Ishikawa (cell line): ENCODE data around the gene MRPS2.

Experiments
- CEBPB ChIP-seq: IDR thresholded peaks from 2 replicates; pipeline ENCODE4 v1.6.1; 2012
- CREB1 ChIP-seq: IDR thresholded peaks from 2 replicates; pipeline ENCODE4 v1.6.1; 2012; ENCODE audit warnings: low read depth
- EGR1 ChIP-seq: IDR thresholded peaks from 2 replicates; pipeline ENCODE4 v1.6.1; 2012
- EP300 ChIP-seq: IDR thresholded peaks from 2 replicates; pipeline ENCODE4 v1.6.1; 2012; ENCODE audit warnings: borderline replicate concordance
- FOXM1 ChIP-seq: IDR thresholded peaks from 2 replicates; pipeline ENCODE4 v1.6.1; 2012; ENCODE audit warnings: low read depth, borderline replicate concordance
- RAD21 ChIP-seq: IDR thresholded peaks from 2 replicates; pipeline ENCODE4 v1.6.1; 2012; ENCODE audit warnings: low read depth
- TAF1 ChIP-seq: IDR thresholded peaks from 2 replicates; pipeline ENCODE4 v1.6.1; 2012; ENCODE audit warnings: low read depth, mild to moderate bottlenecking
- TEAD4 ChIP-seq: IDR thresholded peaks from 2 replicates; pipeline ENCODE4 v1.6.1; 2012
- TF ChIP-seq, protein P1 (sequence below): IDR thresholded peaks from 2 replicates; pipeline ENCODE4 v1.6.1; 2012; ENCODE audit warnings: low read depth, mild to moderate bottlenecking
- TF ChIP-seq, protein P2 (sequence below): IDR thresholded peaks from 2 replicates; pipeline ENCODE4 v1.6.1; 2012
- TF ChIP-seq, protein P3 (sequence below): IDR thresholded peaks from 2 replicates; pipeline ENCODE4 v1.6.1; 2012

DNA sequence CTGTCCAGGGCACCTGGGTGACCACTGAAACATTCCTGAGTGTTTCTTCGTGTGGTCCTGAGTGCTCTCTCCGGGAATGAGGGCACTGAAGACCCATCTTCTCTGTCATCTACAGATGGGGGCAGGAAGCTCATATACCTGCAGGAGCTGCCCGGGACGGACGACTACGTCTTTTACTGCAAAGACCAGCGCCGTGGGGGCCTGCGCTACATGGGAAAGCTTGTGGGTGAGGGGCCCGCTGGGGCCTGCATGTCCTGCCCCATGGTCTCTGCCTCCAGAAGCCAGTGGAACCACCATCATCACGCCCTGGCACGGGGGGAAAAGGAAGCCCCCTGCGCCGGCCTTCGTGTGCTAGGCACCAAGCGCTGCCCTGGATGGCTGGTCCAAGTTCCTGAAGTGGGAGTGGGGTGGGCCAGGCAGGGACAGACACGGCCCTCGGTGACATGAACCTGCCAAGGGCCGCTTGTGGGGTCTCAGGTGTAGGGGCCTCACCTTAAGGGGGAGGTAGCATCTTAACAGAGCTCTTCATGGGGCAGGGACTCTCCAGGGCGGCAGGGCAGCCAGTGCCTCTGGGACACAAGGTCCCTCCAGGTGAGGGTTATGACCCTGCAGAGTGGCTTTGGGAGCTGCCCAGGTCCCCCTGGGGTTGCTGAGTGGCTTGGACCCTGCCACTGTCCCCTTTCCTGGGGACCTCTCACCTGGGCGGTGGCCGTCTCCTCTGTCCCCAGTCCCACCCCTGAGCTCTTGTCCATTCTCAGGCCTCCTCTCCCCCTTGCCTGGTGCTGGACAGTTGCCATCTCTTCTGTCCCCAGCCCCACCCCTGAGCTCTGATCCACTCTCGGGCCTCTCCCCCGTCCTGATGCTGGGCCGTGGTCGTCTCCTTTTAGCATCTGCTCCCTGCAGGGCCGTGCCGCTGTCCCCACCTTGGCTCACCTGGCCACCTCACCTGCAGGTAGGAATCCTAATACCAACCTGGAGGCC lies 47.6 kb downstream of the MRPS2 start:
- TF ChIP-seq TAF1 (no peak), CREB1 (no peak), CEBPB (no peak), TEAD4 (no peak), EP300 (no peak), EGR1 (no peak), RAD21 (no peak), FOXM1 (no peak)
- TF ChIP-seq, protein P1, sequence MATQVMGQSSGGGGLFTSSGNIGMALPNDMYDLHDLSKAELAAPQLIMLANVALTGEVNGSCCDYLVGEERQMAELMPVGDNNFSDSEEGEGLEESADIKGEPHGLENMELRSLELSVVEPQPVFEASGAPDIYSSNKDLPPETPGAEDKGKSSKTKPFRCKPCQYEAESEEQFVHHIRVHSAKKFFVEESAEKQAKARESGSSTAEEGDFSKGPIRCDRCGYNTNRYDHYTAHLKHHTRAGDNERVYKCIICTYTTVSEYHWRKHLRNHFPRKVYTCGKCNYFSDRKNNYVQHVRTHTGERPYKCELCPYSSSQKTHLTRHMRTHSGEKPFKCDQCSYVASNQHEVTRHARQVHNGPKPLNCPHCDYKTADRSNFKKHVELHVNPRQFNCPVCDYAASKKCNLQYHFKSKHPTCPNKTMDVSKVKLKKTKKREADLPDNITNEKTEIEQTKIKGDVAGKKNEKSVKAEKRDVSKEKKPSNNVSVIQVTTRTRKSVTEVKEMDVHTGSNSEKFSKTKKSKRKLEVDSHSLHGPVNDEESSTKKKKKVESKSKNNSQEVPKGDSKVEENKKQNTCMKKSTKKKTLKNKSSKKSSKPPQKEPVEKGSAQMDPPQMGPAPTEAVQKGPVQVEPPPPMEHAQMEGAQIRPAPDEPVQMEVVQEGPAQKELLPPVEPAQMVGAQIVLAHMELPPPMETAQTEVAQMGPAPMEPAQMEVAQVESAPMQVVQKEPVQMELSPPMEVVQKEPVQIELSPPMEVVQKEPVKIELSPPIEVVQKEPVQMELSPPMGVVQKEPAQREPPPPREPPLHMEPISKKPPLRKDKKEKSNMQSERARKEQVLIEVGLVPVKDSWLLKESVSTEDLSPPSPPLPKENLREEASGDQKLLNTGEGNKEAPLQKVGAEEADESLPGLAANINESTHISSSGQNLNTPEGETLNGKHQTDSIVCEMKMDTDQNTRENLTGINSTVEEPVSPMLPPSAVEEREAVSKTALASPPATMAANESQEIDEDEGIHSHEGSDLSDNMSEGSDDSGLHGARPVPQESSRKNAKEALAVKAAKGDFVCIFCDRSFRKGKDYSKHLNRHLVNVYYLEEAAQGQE = no peak
- TF ChIP-seq, protein P2, sequence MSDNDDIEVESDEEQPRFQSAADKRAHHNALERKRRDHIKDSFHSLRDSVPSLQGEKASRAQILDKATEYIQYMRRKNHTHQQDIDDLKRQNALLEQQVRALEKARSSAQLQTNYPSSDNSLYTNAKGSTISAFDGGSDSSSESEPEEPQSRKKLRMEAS = no peak
- TF ChIP-seq, protein P3, sequence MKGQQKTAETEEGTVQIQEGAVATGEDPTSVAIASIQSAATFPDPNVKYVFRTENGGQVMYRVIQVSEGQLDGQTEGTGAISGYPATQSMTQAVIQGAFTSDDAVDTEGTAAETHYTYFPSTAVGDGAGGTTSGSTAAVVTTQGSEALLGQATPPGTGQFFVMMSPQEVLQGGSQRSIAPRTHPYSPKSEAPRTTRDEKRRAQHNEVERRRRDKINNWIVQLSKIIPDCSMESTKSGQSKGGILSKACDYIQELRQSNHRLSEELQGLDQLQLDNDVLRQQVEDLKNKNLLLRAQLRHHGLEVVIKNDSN = no peak
